ENCODE results near the gene GCDH.
"Not testable (repeated sequence)": the region's sequence is repeated elsewhere in the genome, so short reads cannot be mapped to it uniquely, and the experiment has no call there.

GCDH gene

GRCh38 chr19:12872941-12873890, 17.7 kb upstream of the GCDH start:
- DNase-seq (ENCODE audit: low read depth in 2 of 2, low spot score in 1 of 2), result no peak

- DNase-seq (ENCODE audit: low read depth in 2 of 2, low spot score in 1 of 2), result no peak
Observed at GRCh38 chr19:12873891-12874745, 16.8 kb upstream of the GCDH start.

GRCh38 chr19:12875086-12875485, 15.9 kb upstream of the GCDH start:
- no peak for DNase-seq (ENCODE audit: low read depth in 2 of 2, low spot score in 1 of 2)

GRCh38 chr19:12880551-12881171, 10.3 kb upstream of the GCDH start:
- no peak for DNase-seq (ENCODE audit: low read depth in 2 of 2, low spot score in 1 of 2)

- DNase-seq (ENCODE audit: low read depth in 2 of 2, low spot score in 1 of 2), result peak; percentile 65 to 75
Observed at GRCh38 chr19:12881172-12881808, 9.7 kb upstream of the GCDH start, which contains the start of gene DNASE2. Gene DNASE2 (minus strand): TSS chr19:12881449. CDS start chr19:12881375, 74 bp downstream.

GRCh38 chr19:12882589-12882988, 8.4 kb upstream of the GCDH start:
- DNase-seq (ENCODE audit: low read depth in 2 of 2, low spot score in 1 of 2), result no peak

GRCh38 chr19:12884202-12884601, 6.8 kb upstream of the GCDH start:
- DNase-seq (ENCODE audit: low read depth in 2 of 2, low spot score in 1 of 2), result no peak

GRCh38 chr19:12884627-12884925, 6.4 kb upstream of the GCDH start:
- no peak for DNase-seq (ENCODE audit: low read depth in 2 of 2, low spot score in 1 of 2)

- DNase-seq (ENCODE audit: low read depth in 2 of 2, low spot score in 1 of 2), result peak; percentile 57 to 67
Observed at GRCh38 chr19:12884926-12885748, 5.8 kb upstream of the GCDH start.

GRCh38 chr19:12885749-12886650, 5.0 kb upstream of the GCDH start:
- DNase-seq (ENCODE audit: low read depth in 2 of 2, low spot score in 1 of 2), result no peak

GRCh38 chr19:12886651-12886968, 4.3 kb upstream of the GCDH start:
- DNase-seq (ENCODE audit: low read depth in 2 of 2, low spot score in 1 of 2), result no peak

- no peak for DNase-seq (ENCODE audit: low read depth in 2 of 2, low spot score in 1 of 2)
Observed at GRCh38 chr19:12886969-12887747, 3.8 kb upstream of the GCDH start, which contains the start of gene KLF1. Gene KLF1 (minus strand): TSS chr19:12887201. CDS start chr19:12887140, 61 bp downstream.

GRCh38 chr19:12888006-12888603, 2.9 kb upstream of the GCDH start:
- no peak for DNase-seq (ENCODE audit: low read depth in 2 of 2, low spot score in 1 of 2)

- not testable (repeated sequence) for DNase-seq (ENCODE audit: low read depth in 2 of 2, low spot score in 1 of 2)
Observed at GRCh38 chr19:12890299-12890786, 617 bp upstream of the GCDH start.

- DNase-seq (ENCODE audit: low read depth in 2 of 2, low spot score in 1 of 2), result no peak
Observed at GRCh38 chr19:12891553-12892021, 627 bp downstream of the GCDH start.

- DNase-seq (ENCODE audit: low read depth in 2 of 2, low spot score in 1 of 2), result no peak
Observed at GRCh38 chr19:12893582-12893981, 2.6 kb downstream of the GCDH start.

- no peak for DNase-seq (ENCODE audit: low read depth in 2 of 2, low spot score in 1 of 2)
Observed at GRCh38 chr19:12896460-12896859, 5.5 kb downstream of the GCDH start.
